Neural cell (in vitro differentiated cells): ENCODE results near the gene ACSM5.
"Not testable (repeated sequence)": the region's sequence is repeated elsewhere in the genome, so short reads cannot be mapped to it uniquely, and the experiment has no call there.

Source experiments
- CTCF ChIP-seq: fragments of 450-650 bp; IDR thresholded peaks from 2 replicates; pipeline ENCODE4 v1.5.1; 2014; ENCODE audit warnings: antibody characterized with exemption, mild to moderate bottlenecking, moderate library complexity; ENCODE audit not compliant: poor library complexity, severe bottlenecking
- EP300 ChIP-seq: fragments of 450-650 bp; conservative IDR thresholded peaks from 2 replicates; pipeline ENCODE4 v1.6.1; 2014; ENCODE audit warnings: antibody characterized with exemption, mild to moderate bottlenecking, moderate library complexity; ENCODE audit not compliant: poor library complexity, severe bottlenecking
- MXI1 ChIP-seq: fragments of 450-650 bp; conservative IDR thresholded peaks from 2 replicates; pipeline ENCODE4 v1.6.1; 2014; ENCODE audit warnings: antibody characterized with exemption, mild to moderate bottlenecking; ENCODE audit not compliant: poor library complexity, severe bottlenecking
- POLR2AphosphoS5 ChIP-seq: IDR thresholded peaks from 2 replicates; pipeline ENCODE4 v1.6.1; 2012
- RAD21 ChIP-seq: fragments of 450-650 bp; conservative IDR thresholded peaks from 2 replicates; pipeline ENCODE4 v1.6.1; 2014; ENCODE audit warnings: antibody characterized with exemption, mild to moderate bottlenecking, moderate library complexity
- REST ChIP-seq: IDR thresholded peaks from 2 replicates; pipeline ENCODE4 v1.6.1; 2012; ENCODE audit warnings: borderline replicate concordance
- TAF1 ChIP-seq: IDR thresholded peaks from 2 replicates; pipeline ENCODE4 v1.6.1; 2012; ENCODE audit warnings: low read depth

DNA sequence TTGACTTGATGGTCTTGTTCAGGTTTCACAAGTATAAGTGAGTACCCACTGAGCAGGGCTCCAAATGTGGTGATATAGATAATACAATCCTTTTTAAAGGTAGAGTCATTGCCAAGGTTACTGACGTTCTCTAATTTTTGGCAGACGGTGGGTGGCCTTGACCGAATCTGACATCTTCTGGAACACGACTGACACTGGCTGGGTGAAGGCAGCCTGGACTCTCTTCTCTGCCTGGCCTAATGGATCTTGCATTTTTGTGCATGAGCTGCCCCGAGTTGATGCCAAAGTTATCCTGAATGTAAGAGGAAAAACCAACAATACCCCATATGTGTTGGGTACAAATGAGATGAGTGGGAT lies 14.4 kb downstream of the ACSM5 start:
- TF ChIP-seq REST, CTCF, MXI1, TAF1, RAD21, EP300, POLR2AphosphoS5: not testable (repeated sequence)
